Activated CD4-positive, CD25-positive, alpha-beta regulatory T cell treated with anti-CD3 and anti-CD28 coated beads, Interleukin-2, amount 50 U/mL, for 72 hours (primary cell): ENCODE results near the gene PRC1.
"Not testable (repeated sequence)": the region's sequence is repeated elsewhere in the genome, so short reads cannot be mapped to it uniquely, and the experiment has no call there.

Experiments used
- DNase-seq: peaks from one replicate; pipeline ENCODE4 v3.0.0; 2021

The PRC1 gene

DNA sequence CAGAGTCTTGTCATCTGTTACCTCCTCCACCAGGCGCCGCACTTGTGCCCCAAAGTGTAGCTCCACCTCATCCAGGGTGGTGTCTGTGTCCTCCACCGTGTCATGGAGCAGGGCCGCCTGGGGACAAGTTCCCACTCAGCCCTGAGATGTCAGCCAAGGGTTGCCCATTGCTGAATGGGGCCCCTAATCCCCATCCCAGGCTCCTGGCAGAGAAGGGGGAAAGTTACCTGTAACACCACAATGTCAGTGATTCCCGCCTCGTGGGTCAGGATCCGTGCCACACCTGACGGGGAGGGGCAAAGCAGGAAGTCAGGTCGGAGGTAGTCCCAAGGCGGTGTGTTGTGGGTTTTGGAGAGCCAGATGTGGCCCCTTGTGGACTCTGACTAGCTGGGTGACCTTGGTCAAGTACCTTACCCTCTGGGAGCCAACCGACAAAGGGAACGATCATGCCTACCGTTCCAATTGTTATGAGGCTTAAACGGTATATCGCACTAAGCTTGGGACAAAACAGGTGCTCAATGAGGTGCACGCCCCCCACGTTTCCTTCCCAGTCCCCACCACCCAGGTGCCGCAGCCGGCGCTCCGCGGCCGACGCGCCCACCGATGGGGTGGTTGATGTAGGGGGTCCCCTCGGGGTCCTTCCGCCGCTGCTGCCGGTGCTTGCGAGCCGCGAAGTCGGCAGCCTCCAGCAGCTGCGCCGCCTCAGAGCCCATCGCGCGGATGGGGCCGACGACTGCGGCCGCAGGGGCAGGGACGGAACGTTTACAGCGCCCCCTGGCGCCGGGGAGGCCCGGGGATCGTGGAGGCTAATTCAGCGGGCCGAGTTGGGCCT, 62.3 kb downstream of the PRC1 start, which contains the start of gene HDDC3:
HDDC3 (minus strand) TSS at position 722 of the 832 bp plus-strand sequence; CDS start at position 713, 9 bp downstream.
- DNase-seq, result peak; percentile 96

DNA sequence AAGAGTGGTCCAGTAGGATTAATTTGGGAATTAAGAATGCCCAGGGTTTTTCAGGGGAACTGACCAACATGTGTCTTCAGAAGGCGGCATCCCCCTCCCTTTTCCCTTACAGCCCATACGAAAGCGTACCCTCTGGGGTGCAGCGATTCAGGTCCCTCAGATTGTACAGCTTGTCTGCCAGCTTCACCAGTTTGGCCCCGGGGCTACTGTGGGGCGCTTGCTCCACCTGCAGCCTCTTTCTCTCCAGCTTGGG, 62.8 kb downstream of the PRC1 start:
- no peak for DNase-seq

DNA sequence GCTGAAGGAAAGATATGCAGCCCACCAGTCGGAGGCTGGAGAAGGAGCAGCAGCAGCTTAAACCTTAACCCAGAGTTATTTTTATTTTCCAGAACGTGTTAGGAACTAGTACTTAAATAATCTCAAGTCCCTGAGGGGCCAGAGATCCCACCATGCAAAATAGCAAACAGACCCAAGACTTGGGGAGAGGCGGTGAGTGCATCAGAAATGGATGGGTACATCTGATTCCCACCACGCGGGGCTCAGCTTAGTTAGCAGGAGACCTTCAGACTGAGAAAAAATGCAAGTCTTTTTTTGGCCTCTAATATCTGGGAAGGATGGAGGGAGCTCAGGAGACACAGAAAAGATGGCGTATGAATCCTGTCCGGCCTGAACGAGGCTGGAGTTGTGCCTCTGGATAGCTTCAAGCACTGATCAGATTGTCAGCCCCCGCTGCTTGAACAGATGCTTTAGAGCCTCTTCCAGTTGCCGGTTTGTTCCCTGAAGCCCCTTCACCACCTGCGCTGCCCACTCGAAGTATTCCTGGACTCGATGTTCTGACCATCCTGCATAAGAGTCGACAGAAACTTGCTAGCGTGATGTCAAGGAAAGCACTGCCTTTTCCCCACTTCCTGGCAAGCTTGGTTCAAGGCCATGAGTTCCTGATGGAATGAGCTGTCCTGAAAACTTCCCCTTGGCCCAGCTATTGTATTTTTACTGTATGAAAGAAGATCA, 63.3 kb downstream of the PRC1 start:
- no peak for DNase-seq

DNA sequence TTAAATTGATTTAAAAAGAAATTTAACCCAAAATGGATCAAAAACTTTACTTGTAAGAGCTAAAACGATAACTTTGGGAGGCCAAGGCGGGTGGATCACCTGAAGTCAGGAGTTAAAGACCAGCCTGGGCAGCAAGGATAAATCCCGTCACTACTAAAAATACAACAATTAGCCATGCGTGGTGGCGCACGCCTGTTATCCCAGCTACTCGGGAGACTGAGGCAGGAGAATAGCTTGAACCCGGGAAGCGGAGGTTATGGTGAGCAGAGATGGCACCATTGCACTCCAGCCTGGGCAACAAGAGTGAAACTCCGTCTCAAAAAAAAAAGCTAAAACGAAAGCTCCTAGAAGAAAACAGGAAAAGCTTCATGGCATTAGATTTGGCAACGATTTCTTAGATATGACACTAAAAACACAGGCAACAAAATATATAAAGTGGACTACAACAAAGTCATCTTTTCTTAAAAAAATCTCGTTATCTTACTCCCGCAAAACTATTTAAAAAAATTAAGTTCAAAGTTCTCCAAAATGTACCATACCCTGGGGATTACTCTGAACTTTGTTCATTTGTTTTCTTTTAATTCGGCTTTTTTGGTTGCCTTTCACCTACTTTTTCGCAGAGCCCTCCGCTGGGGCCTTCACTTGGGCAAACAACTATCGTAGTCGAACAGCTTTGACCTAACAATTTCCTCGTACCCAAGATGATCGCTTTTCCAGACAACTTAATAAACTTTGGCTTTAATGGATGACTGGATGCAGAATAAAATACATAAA, 64.9 kb downstream of the PRC1 start:
- no peak for DNase-seq

DNA sequence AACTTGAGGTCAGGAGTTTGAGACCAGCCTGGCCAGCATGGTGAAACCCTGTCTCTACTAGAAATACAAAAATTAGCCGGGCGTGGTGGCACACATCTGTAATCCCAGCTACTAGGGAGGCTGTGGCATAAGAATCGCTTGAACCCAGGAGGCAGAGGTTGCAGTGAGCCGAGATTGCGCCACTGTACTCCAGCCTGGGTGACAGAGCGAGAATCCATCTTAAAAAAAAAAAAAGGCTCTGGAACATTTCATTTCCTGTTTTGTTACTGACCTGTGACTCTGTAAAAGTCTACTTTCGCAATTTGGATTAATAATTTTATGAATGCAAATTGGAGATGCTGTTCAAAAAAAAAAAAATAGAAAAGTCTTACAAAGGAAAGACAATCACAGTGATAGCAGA, 66.2 kb downstream of the PRC1 start:
- not testable (repeated sequence) for DNase-seq

DNA sequence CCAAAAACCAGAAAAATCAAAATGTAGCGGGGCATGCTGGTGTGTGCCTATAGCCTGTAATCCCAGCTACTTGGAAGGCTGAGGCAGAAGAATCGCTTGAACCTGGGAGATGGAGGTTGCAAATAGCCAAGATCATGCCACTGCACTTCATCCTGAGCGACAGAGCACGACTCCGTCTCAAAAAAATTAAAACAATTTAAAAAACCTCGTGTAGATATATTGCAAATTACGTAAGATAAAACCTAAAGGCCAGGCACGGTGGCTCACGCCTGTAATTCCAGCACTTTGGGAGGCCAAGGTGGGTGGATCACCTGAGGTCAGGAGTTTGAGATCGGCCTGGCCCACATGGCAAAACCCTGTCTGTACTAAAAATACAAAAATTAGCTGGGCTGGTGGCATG, 67.6 kb downstream of the PRC1 start:
- DNase-seq, result not testable (repeated sequence)

DNA sequence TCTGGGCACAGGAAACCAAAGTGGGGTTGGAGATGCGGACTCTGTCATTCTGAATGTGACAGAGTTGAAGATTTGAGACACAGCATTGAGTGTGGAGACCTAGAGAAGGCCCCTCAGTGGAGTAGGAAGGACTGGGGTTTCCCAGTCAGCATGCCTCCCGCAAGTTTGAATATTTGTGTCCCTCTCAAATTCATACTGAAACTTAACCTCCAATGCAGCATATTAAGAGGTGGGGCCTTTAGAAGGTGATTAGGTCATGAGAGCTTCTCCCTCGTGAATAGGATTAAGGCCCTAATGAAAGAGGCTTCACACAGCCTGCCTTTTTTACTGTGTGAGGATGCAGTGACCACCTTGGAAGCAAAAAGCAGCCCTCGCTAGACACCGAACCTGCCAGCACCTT, 70.0 kb downstream of the PRC1 start:
- DNase-seq, result no peak

DNA sequence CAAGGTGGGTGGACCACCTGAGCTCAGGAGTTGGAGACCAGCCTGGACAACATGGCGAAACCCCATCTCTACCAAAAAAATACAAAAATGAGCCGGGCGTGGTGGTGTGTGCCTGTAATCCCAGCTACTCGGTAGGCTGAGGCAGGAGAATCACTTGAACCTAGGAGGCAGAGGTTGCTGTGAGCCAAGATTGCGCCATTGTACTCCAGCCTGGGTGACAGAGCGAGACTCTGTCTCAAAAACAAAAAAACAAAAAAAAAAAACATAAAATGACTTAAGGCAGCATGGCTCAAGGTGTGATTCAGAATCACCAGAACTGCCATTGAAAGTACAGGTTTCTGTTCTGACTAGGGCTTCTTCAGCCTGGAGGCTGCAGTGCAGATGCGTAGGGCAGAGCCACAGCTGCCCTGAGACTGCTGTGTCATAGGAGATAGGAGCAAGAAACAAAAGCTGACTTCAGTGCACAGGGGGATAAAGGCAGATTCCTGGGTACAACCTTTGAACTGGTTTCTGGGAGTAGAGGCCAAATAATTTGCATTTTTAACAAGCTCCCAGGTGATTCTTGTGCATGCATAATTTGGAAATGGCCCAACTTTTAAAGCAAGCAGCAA, 71.5 kb downstream of the PRC1 start:
- not testable (repeated sequence) for DNase-seq

DNA sequence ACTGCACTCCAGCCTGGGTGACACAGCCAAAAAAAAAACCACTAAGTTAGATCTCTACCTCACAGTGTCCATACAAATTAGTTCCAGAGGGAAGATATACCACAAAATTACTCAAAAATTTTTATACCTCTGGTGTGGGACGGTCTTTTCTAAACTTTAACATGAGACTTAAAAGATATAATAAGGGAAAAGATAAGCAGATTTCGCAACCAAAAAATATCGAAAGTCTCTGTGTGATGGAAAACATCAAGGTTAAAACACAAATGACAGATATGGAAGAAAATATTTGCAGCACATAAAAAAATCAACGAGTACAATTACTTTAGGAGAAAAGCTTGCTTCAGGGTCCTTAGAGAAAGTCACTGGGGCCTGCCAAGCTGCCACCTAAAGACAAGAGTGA, 72.4 kb downstream of the PRC1 start:
- no peak for DNase-seq

DNA sequence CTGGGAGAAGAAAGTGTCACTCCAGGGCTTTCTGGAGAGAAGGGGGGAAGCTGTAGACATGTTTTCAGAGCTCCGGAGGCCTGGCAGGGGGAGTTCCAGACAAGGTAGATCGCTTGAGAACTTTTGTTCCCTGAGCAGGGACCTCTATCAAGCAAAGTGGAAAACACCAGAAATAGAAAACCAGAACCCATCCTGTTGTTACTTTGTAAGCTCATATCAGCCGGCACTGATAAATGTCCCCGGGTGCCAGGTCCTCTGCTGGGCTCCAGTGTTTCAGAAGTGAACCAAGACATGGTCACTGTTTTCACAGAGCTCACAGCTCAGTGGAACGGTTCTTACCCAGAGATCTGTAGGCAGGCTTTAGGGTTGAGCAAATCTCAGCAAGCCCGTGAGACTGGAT, 75.5 kb downstream of the PRC1 start:
- no peak for DNase-seq

DNA sequence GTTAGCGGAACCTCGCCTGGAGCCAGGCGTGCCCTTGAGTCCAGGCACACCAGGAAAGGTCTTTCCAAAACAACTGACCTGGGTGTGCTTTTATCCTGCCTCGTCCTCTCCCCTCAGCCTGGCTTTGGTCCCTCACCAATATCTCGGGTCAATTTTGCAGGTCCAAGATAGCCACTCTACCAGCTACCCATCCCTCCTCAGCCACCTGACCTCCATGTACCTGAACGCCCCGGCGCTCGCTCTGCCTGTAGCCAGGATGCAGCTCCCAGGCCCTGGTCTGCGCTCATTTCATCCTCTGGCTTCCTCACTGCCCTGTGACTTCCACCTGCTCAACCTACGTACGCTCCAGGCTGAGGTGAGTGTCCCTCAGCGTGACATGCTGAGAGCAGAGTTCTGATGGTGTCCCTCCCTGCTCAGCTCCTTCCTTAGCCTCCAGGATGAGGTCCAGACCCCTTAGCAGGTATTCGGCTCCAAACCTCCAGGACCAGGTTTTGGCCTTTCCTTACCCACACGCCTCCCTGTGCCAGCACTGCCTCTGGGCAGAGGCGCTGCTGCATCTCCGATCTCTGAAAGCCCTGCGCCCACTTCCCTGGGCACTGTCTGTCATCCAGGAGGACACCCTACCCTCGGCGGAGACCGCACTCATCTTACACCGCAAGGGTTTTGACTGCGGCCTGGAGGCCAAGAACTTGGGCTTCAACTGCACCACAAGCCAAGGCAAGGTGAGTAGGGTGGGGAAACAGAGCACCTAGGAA, 76.1 kb downstream of the PRC1 start:
- no peak for DNase-seq

DNA sequence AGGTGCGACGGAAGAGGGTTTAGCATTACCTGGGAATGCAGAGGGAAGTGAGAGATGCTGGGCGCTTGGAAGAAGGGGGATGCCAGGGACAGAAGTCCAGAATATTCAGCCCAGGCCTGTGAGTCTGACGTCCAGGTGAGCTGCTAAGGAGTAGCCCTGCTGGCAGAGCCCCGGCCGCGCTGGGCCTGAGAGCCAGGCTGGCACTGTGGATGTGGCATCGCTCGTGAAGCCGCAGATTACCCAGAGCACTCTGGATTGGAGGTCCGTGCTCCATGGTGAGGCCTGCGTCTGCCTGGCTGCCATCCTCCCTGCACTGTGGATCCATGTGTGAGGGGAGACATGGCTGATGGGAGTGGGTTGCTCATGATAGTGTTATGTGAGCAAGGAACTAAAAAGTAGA, 76.8 kb downstream of the PRC1 start:
- DNase-seq, result no peak

DNA sequence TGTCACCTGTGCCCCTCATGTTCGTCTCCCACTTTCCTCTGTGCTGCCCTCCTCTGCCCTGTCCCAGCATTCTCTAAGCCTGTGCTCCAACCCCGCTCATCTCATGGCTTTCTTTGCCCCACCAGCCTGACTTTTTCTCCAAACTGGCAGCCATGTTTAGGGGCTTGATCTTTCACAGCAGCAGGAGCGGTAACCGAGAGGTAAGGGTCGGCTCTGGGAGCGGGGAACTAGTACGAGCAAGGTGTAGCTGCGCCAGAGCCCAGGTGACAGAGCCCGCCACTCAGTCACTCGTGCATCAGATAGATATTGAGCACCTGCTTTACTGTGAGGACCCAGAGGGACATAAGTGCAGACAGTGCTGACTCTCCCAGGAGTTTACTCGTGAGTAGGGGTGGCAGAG, 77.9 kb downstream of the PRC1 start:
- no peak for DNase-seq
